Hippocampal formation (tissue), 2 donors: ENCODE data around the gene PRR27.

Experiments used
- DNase-seq, 2 donors: peaks; one replicate each; lab custom pipeline; 2025; lab: John Stamatoyannopoulos, UW

The PRR27 gene

GRCh38 chr4:70153937-70154336, at the start of gene PRR27:
Gene PRR27 (plus strand): TSS chr4:70154237. CDS start chr4:70154376, 139 bp downstream.
- no peak for DNase-seq

DNA sequence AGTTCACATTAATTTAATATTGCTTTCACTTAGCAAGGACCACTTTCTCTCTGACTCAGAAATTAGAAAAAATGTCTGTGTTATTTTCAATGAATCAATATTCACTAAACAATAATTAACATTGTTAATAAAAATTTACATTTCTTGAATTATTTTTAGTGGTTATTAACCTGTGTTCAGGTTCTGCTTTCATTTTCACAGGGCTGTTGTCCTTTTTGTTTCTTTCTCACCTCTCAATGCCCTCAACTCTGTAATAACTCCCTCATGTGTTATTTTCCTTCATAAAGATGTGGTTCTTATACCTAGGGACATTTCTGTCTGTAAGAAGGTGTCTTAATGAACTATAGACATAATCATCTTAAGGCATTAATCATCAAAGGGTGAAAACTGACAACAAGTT, 43.1 kb upstream of the PRR27 start:
- no peak for DNase-seq

GRCh38 chr4:70113656-70114055, 40.4 kb upstream of the PRR27 start:
- DNase-seq, result no peak

- no peak for DNase-seq
Measured at GRCh38 chr4:70114096-70114495, 39.9 kb upstream of the PRR27 start.

DNA sequence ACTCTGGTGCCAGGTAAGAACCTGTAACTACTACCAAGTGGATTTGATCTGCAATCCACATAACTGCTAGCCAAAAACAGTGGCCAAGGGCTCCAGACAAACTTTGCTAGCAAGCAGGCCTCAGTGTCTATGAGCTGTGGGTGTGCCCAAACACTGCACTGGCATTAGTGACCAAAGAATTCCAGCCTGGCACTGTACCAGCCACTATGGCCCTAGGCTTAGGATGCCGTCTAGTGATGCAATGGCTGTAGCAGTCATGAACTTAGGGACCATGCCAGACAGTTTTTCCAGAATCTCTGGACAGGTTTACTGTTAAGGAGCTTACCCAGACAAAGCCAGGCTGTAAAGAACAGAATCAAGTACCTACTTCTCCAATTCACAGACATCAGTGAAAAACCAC, 33.7 kb upstream of the PRR27 start:
- DNase-seq, result no peak

- no peak for DNase-seq
Measured at GRCh38 chr4:70133473-70133872, 20.6 kb upstream of the PRR27 start.

DNA sequence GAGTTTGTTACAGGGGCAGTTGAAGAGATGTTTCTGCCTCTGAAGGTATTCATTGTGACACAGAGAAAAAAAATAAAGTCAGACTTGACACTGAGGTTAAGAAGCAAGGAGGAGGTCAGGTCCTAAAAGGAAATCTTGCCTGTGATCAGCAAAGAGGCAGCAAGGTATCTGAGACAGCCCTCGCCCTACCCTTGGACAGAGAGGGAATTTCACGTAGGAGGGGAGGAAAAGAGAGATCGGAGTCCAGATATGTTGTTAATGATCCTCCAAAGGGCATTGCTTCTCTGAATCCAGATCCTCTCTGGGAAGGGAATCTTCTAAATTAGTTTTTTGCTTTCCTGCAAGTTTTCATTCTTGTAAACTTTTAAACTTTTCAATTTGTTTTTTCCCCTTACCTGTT, 15.3 kb upstream of the PRR27 start:
- no peak for DNase-seq

GRCh38 chr4:70151271-70151670, 2.8 kb upstream of the PRR27 start:
- no peak for DNase-seq

DNA sequence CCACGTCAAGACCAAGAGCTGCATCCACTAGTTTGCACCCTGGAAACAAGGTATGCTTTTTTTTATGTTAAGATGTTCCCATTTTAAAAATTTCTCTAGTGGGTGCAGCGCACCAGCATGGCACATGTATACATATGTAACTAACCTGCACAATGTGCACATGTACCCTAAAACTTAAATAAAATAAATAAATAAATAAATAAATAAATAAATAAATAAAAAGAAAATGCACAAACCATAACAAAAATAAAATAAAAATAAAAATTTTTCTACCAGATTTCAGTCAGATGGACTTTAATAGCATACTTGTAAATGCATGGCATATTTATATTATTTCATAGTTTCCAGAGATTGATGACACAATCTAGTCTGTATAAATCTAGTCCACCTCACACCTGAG, 1.9 kb upstream of the PRR27 start:
- DNase-seq, result no peak

DNA sequence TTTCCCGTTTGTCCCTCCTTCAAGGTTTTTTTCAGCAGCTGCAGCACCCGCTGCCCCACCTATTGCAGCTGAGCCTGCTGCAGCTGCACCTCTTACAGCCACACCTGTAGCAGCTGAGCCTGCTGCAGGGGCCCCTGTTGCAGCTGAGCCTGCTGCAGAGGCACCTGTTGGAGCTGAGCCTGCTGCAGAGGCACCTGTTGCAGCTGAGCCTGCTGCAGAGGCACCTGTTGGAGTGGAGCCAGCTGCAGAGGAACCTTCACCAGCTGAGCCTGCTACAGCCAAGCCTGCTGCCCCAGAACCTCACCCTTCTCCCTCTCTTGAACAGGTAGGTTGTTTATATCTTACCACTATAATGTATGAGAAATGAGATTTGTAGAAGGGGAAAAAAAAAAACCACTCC, 4.5 kb downstream of the PRR27 start:
- no peak for DNase-seq

DNA sequence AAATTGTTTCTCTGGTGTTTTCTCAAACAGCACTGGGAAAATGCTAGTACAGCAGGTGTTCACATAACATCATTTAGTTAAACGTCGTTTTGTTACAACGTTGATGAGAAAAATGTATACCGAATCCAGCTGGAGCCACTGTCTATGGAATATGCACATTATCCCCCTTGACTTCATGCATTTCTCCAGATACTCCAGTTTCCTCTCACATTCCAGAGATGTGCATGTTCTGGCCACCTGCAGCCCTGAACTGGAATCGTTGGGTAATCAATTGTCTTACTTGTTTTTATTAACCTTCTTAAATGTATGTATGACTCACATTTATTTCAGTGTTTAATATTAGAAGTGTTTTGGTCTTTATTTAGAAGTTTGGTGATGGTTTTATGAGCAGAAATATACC, 23.1 kb downstream of the PRR27 start:
- DNase-seq, result no peak

- no peak for DNase-seq
Measured at GRCh38 chr4:70178075-70178660, 24.1 kb downstream of the PRR27 start.

- DNase-seq, result no peak
Measured at GRCh38 chr4:70179811-70180210, 25.8 kb downstream of the PRR27 start.

DNA sequence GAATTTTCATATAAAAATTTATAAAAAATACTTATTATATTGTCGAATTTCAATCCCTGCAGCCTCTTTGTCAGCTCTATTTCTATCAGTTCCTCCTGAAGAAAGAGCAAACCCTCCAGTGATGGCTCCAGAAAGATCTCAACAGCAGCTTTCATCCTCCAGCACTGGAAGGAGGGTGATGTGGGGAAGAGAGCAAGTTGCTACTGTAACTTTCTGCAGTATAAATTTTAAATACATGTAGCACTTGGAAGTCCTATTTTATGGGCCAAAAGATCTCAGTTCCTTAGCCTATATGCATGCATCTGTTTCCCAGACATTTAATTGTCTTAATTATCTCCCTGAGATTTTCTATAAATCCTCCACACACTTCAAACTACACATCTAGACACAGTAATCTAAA, 27.8 kb downstream of the PRR27 start:
- no peak for DNase-seq

- DNase-seq, result no peak
Measured at GRCh38 chr4:70182517-70183167, 28.6 kb downstream of the PRR27 start.

GRCh38 chr4:70183168-70183939, 29.3 kb downstream of the PRR27 start:
- DNase-seq, result no peak

DNA sequence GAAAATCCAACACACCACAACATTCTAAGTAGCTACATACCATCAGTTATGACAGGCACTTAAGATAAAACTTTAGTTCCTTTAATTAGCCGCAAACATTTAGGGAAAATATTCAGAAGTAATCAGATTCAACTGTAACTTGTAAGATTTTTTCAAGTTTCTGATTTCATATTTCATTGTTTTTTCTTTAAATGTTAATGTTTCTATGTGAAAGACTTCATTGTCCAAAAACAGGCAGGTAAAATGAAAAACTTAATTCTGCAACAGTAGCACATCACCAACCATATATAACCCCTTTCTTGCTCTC, 29.9 kb downstream of the PRR27 start:
- DNase-seq, result no peak

- no peak for DNase-seq
Measured at GRCh38 chr4:70187216-70187615, 33.2 kb downstream of the PRR27 start.

- DNase-seq, result no peak
Measured at GRCh38 chr4:70190579-70190978, 36.5 kb downstream of the PRR27 start.

GRCh38 chr4:70191647-70192046, 37.6 kb downstream of the PRR27 start:
- DNase-seq, result no peak

GRCh38 chr4:70192895-70193294, 38.9 kb downstream of the PRR27 start:
- no peak for DNase-seq

DNA sequence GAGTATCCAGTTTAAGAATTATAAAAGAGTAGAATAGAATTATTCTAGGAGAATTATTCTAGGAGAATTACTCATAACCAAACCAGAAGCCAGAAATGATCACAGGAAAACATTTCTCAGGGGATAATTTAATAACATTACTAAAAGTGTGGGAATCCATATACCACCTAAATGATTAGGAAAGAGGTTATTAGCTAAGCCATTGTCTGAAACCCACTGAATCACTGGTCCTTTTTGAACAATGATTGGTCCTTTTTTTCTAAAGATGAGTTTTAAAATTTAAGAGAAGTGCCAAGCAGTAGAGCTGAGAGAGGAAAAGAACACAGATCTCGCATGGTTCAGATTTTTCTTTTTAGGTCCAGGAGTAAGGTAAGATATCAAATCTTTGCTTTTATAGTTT, 41.4 kb downstream of the PRR27 start, which contains the start of gene ODAM:
ODAM (plus strand) TSS at position 301 of the 400 bp plus-strand sequence. CDS start 819 bp downstream, outside the sequence.
- DNase-seq, result no peak

GRCh38 chr4:70196857-70197256, 42.8 kb downstream of the PRR27 start:
- DNase-seq, result no peak
